Measurements from ENCODE around the gene PIP5K1C. TPM values are rescaled to one million over a fixed set of nuclear protein-coding genes. Genes with fewer than 3 reads are reported as not detected.

The PIP5K1C gene
- total RNA-seq, 1 donor from 2014 or later, result 15.4 TPM

- no peak for DNase-seq (ENCODE audit: low read depth, low spot score)
Measured at GRCh38 chr19:3721887-3722442, 21.7 kb upstream of the PIP5K1C start.

DNA sequence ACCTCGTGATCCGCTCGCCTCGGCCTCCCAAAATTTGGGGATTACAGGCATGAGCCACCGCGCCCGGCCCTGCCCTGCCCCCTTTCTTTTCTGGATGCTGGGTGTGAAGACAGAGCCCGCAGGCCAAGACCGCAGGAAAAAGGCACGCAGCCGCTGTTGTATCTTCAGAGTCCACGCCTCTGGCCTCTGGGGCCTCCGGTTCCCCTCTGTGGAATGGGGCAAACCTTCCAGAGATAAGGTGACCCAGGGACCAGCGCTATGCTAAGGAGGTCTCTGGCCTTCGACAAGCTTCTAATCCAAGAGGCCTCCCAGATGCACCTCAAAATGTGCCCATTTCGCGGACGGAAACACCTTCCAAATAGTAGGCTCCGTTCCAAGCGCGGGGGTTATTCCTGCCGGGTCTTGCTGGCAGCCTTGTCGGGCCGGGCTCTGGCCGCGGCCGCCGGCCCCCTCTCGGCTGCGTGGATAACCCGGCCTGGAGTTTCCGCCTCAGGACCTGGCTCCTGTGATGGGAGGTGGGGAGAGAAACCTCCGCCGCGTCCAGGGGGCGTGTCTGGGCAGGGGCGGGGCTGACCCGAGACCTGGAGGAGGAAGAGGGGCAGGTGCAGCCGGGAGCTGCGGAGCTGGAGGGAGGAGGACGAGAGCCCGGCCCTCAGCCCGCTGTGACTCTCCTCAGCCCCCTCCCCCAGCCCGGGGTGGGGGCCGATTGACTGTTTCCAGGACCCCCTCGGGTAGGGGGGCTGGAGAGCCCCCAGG, 21.0 kb upstream of the PIP5K1C start:
- DNase-seq (ENCODE audit: low read depth, low spot score), result peak; percentile 46

DNA sequence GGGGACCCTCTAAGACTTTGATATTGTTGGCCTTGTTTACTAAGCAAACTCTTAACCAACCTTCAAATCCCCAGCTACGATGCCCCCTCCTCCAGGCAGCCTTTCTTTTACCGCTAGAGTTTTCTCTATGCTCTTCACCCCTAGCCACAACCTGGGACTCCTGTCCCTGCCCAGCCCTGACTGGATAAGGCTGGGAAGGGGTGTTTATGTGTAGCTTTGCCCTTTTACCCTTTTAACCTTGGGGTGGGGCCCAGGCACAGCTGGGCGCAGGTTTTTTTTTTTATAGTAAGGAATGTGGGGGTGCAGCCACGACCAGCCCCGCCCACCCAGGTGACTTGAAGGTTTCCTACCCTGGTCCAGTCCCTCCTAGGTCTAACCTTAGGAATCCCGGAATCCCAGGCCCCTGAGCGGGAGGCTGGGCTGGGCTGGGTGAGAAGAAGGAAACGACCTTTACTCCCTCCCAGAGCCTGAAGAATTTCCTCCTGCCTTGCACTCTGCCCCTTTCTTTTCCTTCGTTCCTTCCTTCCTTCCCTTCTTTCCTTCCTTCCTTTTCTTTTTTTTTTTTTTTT, 20.2 kb upstream of the PIP5K1C start:
- no peak for DNase-seq (ENCODE audit: low read depth, low spot score)

DNA sequence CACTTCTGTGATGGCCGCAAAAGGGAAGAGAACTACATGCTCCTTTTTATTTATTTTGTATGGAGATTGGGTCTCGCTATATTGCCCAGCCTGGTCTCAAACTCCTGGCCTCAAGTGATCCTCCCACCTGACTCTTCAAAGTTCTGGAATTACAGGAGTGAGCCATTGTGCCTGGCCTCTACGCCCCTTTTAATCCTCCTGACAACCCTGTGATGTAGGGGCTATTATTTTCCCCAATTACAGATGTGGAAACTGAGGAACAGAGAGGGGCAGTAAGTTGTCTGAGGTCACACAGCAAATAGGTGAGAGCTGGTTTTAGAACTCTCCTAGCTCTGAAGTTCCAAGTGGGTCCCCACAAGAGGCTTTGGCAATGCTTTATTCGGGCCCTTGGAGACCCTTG, 19.6 kb upstream of the PIP5K1C start:
- DNase-seq (ENCODE audit: low read depth, low spot score), result no peak

- no peak for DNase-seq (ENCODE audit: low read depth, low spot score)
Measured at GRCh38 chr19:3716147-3716668, 15.9 kb upstream of the PIP5K1C start.

DNA sequence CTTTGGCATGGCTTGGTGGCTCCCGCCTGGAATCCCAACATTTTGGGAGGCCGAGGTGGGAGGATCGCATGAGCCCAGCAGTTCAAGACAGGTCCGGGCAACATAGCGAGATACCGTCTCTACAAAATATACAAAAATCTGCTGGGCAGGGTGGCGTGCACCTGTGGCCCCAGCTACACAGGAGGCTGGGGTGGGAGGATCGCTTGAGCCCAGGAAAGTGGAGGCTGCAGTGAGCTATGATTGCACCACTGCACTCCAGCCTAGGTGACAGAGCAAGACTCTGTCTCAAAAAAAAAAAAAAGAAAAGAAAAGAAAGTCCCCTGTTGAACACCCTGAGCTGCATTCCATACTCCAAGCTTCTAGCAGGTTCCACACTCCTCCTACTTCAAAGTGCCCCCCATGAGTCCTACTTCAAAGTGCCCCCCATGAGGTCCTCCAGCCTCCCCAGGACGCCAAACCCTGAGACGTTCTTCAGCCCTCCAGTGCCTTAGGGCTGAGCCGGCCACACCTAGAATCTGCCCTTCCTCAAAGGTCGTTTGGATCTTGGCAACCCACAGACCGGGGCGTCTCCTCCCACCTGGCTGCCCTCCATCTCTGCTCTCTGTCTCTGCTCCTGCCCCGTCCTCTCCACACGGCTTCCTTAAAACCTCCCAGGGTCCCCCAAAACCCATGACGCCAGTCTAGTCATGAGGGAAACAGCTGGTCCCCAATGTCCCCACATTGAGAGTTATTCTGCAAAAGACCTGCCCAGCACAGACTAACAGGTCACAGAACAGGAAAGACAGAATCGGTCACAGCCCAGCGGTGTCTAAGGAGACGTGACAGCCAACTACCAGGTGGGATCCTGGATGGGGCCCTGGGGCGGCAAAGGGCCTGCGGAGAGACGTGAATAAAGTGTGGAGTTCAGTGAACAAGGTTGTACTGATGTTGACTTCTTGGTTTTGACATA, 12.7 kb upstream of the PIP5K1C start:
- DNase-seq (ENCODE audit: low read depth, low spot score), result no peak

DNA sequence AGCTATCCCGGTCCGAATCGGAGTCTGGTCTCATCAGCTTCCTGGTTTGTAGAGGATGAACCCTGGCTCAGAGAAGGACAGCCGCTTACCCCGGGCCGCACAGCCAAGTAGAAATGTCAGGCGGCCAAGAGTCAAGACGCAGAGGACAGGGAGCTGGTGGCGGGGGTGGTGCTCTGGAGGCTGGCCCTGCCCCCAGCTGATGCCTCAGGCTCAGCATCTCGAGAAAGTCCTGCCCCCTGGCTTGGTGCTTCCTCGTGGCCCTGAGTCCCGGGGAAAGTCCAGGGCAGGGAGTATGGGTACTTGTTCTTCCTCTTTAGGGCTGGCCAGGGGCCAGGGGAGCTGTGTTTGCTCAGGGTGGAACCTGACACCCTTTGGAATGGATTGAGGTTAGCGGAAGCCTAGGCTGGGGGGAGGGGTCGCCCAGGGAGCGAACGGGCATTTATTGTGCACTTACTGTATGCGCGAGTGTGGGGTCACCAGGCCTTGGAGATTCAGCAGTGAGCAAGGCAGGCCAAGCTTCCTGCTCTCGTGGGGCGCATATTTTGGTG, 10.1 kb upstream of the PIP5K1C start:
- no peak for DNase-seq (ENCODE audit: low read depth, low spot score)

- no peak for DNase-seq (ENCODE audit: low read depth, low spot score)
Measured at GRCh38 chr19:3708207-3708931, 8.1 kb upstream of the PIP5K1C start, which contains the start of gene TJP3. Gene TJP3, plus strand, starts transcription at chr19:3708384. Its CDS starts 20,049 bp downstream, at chr19:3728433.

- no peak for DNase-seq (ENCODE audit: low read depth, low spot score)
Measured at GRCh38 chr19:3707868-3708206, 7.6 kb upstream of the PIP5K1C start.

- no peak for DNase-seq (ENCODE audit: low read depth, low spot score)
Measured at GRCh38 chr19:3701200-3701599, 932 bp upstream of the PIP5K1C start.

DNA sequence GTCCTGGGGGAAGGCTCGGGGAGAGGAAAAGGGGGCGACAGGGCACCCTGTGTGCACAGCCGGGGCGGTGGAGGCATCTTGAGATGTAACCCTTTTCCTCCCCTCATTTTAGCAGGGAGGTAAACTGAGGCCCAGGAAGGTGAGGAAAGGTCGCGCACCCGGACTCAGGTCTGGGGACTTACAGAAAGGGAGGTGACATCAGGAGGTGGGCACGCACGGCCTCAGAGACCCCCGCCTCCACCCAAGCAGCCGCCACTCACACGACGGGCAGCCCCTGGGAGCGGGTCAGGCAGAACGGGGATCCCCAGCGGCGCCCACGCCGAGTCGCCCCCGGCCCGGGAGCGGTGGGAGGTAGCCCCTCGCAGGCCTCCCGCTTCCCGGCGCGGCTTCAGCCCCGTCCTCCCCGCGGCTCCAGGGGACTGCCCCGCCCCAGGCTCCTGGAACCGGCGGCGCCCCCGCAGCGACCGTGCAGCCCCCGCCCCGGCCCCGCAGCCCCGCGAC, 477 bp downstream of the PIP5K1C start:
- DNase-seq (ENCODE audit: low read depth, low spot score), result no peak

GRCh38 chr19:3698974-3699740, 1.1 kb downstream of the PIP5K1C start:
- no peak for DNase-seq (ENCODE audit: low read depth, low spot score)

DNA sequence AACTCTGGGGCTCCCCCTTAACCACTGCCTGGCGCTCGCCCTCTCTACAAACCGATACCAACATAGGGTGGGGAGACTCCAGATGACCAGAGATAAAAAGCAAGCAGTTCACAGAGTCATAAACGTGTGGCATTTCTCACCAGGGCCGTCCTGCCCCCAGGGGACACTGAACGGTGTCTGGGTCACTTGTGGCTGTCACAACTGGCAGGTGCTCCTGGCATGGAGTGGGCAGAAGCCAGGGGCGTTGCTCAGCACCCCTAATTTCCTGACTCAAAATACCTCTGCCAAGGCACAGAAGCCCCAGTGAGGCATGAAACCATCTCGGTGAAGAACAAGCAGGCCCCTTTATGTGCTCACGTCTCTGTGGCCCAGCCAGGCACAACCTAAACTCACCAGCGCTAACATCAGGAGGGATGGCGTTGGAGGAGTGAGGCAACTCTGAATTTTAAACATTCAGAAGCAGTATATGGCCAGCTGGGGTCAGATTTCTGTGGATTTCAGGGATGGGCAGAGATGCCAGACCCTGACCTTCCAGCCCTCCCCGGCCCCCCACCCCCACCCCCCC, 1.8 kb downstream of the PIP5K1C start:
- no peak for DNase-seq (ENCODE audit: low read depth, low spot score)

- DNase-seq (ENCODE audit: low read depth, low spot score), result no peak
Measured at GRCh38 chr19:3697671-3698385, 2.4 kb downstream of the PIP5K1C start.

DNA sequence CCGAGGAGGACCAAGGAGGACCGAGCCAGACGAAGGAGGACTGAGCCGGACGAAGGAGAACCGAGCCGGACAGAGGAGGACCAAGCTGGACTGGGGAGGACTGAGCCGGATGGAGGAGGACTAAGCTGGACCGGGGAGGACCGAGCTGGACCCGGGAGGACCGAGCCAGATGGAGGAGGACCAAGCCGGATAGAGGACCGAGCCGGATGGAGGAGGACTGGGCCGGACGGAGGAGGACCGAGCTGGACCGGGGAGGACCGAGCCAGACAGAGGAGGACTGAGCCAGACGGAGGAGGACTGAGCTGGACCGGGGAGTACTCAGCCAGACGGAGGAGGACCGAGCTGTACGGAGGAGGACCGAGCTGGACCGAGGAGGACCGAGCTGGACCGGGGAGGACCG, 3.2 kb downstream of the PIP5K1C start:
- no peak for DNase-seq (ENCODE audit: low read depth, low spot score)

DNA sequence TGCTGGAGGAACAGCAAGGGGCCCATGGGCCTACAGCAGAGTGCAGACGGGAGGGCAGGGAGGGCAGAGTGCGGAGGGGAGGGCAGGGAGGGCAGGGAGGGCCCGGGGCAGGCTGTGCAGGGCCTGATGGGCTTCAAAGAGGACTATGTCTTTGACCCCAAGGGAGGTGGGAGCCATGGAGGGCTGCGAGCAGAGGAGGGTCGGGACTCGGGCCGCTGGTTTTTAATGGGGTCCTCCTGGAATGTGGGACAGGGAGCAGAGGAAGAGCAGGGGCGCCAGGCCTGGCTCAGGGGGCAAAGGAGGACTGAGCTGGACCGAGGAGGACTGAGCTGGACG, 3.6 kb downstream of the PIP5K1C start:
- no peak for DNase-seq (ENCODE audit: low read depth, low spot score)

DNA sequence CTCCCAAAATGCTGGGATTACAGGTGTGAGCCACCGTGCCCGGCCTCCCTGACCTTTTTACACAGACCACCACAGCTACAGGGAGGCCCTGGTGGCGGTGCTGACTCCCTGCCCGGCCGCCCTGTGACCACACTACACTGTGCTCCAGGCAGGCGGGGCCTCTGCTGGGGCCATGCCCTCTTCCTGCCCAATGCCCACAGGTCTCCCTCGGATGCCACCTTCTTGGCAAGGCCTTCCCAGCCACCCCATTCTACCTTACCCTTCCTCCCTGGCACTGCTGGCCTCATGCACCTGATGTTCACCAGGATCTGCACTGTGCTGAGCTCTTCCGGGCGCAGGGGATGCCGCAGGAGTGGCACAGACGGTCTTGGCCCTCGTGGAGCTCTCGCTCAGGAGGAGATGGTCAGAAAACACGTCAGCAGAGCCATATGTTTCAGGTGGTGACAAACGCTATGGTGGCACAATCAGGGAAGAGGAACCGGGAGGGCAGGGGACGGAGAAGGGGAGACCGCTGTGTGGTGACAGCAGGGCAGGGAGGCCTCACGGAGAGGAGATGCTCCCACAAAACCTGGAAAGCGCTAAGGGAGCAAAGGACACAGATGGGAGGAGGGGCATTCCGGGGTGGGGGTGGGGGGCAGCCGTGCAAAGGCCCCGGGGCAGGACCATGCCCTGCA, 4.1 kb downstream of the PIP5K1C start:
- DNase-seq (ENCODE audit: low read depth, low spot score), result no peak

DNA sequence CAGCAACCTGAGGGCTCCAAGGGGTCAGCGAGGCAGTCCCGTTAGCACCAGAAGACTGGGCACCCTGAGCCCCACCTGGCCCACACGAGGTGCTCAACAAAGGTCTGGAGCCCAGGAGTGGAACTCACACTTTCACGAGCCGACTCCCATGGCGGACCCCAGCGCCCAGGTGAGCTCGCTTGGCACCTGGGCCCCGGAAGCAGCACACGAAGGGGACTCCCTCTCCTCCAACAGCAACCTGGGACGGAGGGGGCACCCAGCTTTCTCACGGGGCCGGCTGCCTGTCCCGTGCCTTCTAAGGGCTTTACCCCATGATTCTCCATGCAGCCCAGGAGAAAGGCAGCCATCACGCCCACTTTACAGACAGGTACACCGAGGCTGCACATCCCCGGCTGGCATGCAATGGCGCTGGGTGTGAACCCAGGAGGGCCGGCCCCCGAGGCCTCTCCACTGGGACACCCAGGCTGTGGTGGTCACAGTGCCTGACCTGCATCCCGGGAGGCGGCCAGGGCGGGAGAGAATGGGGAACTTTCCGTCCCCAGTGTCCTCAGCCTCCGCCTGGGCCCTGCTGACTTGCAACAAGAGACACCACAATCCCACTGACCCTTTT, 5.0 kb downstream of the PIP5K1C start:
- DNase-seq (ENCODE audit: low read depth, low spot score), result no peak
